ENCODE data around the gene ARL9.

Gene ARL9

DNA sequence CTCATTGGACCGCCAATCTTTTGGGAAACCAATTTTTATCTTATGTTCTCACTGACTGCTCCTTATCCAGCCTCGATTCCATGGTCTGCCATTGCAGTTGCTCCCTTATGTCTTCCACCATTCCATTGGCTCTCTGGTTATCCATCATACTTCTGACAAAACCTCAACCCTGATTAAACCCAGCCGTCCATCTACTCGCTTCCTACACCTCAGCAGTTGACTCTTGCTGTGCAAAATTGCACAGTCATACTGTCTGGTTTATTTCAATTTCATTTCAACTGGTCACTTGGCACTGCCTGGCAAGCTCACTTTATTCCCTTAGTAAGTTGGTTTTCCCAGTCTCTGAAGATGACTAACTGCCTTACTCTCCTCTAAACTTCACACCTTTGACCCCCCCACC is 26.2 kb downstream of the ARL9 start:
- DNase-seq = no peak

DNA sequence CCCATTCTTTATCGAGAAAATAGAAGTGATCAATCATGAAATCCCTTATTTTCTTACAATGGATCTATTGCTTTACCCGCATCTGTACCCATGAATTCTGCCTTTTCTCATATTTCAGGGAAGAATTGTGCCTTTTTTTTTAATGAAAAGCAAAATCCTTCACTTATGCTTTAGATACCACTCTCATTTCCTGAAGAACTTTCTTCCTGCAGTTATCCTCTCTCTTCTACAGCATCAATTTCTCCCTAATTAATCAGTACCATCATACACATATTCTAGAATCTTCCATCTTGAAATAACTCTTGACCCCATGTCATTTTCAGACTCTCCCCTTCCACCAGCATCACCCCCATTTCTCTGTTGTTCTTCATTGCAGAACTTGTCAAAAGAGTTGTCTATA is 26.6 kb downstream of the ARL9 start:
- no peak for DNase-seq

DNA sequence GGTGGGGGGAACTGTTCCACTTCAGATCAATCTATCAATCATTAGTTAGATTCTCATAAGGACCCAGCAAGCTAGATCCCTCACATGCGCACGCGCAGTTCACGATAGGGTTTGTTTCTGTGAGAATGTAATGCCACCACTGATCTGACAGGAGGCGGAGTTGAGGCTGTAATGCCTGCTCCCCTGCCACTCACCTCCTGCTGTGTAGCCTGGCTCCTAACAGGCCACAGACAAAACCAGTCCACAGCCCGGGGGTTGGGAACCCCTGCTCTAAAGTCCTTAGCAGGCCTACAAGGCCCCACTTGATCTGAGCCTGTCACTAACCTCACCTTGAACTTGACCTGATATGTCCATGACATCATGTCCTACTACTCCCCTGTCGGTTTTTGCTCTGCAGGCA is 30.3 kb downstream of the ARL9 start:
- no peak for DNase-seq

DNA sequence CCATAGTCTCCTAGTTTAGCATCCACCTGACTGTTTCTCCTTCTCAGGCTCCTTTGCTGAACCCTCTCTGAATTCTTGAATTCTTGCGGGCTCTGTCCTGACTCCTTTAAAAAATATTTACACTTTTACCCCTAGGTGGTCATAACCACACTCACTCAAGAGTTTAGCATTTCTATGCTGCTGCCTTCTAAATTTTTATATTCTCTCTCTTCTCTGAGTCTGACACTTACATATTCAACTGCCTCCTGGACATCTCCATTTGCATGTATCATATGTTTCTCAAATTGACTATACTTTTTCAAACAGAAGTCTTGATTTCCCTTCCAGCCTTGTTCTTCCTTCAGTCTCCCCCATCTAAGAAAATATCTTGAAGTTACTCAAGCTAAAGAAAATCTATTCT is 31.6 kb downstream of the ARL9 start:
- no peak for DNase-seq

DNA sequence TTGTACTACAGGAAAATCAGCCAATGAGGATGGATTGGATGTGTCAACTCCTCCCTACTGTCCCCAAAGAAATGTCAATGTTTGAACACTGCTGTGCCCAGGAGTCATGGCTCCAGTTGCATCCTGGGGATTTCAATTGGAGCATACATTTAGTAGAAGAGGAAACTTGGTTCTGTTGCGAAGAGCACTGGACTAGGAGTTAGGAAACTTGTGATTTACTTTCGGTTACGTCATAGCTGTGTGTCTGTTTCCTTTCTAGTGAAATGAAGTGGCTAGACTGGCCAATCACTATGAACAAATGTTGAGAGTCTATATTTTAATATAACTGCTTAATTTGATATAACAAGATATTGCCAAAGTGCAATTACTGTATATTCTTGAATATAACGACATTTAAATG is 35.2 kb downstream of the ARL9 start:
- DNase-seq = no peak

DNA sequence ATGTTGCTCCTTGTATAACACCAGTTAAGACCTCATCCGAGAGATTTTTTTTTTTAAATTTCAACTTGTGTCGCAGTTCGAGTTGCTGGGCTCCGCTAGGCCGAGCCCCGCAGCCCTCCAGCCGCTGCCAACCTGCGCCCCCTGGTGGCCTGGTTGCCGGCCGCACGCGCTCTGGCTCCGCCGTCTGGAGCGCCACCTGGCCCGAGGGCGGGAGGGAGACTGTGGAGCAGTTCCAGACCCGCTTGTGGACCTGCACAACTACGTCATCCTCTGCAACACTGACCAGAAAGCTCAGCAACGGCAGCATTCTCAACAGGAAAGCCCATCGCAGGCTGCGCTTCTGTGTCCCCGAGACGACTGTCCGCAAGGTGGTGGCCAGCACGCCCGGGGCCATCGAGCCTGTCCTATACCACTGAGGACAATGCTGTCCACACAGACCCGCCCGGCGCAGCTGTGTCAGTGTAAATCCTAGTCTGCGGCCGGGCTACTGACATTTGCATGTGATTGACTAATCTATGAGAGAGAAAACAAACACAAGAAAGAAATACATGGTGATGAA is 39.1 kb downstream of the ARL9 start:
- peak; percentile 73 to 89 (median 84) for DNase-seq

DNA sequence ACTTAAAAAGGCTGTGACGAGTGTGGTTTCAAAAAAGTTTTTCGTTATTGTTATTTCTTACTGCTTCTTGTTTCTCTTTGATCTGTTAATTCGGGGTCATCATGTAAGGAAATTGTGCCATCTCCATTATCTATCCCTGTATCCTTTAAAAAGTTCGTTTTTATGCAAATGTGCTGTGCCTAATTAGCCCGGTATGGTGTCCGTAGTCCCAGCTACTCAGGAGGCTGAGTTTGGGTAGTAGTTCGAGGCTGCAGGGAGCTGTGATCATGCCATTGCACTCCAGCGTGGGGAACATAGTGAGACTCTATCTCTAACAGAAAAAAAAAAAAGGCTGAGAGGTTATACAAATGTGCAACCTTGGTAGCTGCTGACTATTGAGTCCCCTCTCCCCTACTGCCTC is 45.1 kb downstream of the ARL9 start:
- DNase-seq = no peak

DNA sequence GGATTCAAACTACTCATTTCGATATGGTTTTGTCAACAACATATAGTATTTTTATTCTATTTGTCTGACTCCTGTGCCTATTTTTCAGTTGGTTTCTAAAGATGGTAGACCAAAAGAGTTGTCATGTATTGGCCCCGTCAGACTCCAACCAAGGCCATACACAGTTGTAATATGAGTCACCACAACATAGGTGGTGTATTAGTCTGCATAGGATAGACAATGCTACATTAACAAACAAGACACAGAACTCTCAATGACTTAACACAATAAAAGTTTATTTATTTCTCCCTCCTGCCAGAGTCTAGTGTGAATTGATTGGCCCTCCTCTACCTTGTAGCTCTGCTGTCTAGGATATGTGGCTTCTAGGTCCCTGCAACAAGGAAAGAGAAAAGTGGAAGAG is 45.9 kb downstream of the ARL9 start:
- DNase-seq = no peak

DNA sequence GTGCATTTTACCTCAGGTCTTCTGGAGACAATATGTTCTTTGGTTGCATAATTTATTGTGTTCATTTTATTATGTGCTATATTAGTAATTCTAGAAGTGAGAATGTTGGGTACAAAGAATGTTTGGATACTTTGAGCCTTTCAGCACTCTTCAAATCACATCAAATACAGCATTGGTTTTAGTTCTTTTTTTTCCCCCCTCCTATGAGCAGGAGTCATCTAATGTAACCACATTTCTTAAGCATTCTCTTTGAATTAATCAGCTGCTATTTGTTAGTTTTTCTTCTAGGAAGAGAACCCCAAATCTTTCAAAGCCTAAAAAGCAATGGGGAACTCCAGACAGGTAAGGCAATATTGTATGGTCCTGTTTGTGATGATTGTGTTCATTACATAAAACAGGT is 46.7 kb downstream of the ARL9 start:
- DNase-seq = no peak

DNA sequence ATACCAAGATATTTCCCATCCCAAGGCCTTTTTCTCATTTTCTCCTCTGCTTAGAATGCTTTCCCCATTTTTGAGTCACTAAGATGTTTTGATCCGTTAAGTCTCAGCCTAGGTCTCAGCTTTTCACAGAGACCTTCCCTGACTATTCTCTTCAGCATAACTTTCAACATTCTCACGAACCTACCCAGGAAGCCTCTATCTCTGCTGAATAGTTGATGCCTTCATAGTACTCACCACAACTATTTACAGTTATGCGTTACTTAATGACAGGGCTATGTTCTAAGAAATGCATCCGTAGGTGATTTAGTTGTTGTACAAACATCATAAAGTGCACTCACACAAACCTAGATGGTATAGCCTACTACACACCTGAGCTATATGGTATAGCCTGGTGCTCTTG is 64.5 kb downstream of the ARL9 start:
- no peak for DNase-seq
